Calu3 (cell line): Measurements from ENCODE around the gene EPB41L3. TPM values are rescaled to one million over a fixed set of nuclear protein-coding genes. Genes with fewer than 3 reads are reported as not detected.

Experiments
- BruUV-seq: library from RNA; stranded (reverse); fragments of 400-500 nt; replicated peaks from 2 replicates; lab custom pipeline; 2021; lab: Mats Ljungman, UMichigan
- CTCF ChIA-PET: fragments of 300-600 bp; sonication (Branson Sonifier 250); formaldehyde crosslinking; loops from one replicate; lab custom pipeline; 2022; ENCODE audit warnings: antibody characterized with exemption; lab: Charles Lee
- DNase-seq: peaks from one replicate; pipeline ENCODE4 v3.0.0; 2022
- H3K27ac Mint-ChIP-seq: one replicate; pipeline ENCODE4 v1.8.0; 2022; ENCODE audit warnings: mixed read lengths; ENCODE audit not compliant: unreplicated experiment
- H3K27me3 Mint-ChIP-seq: one replicate; pipeline ENCODE4 v1.8.0; 2022; ENCODE audit warnings: mixed read lengths; ENCODE audit not compliant: unreplicated experiment
- H3K36me3 Mint-ChIP-seq: one replicate; pipeline ENCODE4 v1.8.0; 2022; ENCODE audit warnings: mild to moderate bottlenecking, moderate library complexity, mixed read lengths; ENCODE audit not compliant: insufficient read depth, unreplicated experiment
- H3K4me1 Mint-ChIP-seq: one replicate; pipeline ENCODE4 v1.8.0; 2022; ENCODE audit warnings: mild to moderate bottlenecking, low read depth, mixed read lengths; ENCODE audit not compliant: unreplicated experiment
- H3K4me3 Mint-ChIP-seq: one replicate; pipeline ENCODE4 v1.8.0; 2022; ENCODE audit warnings: mild to moderate bottlenecking, low read depth, moderate library complexity, mixed read lengths; ENCODE audit not compliant: unreplicated experiment
- H3K9me3 Mint-ChIP-seq: one replicate; pipeline ENCODE4 v1.8.0; 2022; ENCODE audit warnings: low read depth, mixed read lengths; ENCODE audit not compliant: unreplicated experiment
- intact Hi-C: fragments of 100-400 bp; cut with micrococcal nuclease; formaldehyde crosslinking; loops from one replicate; pipeline ENCODE4 v1.10.0; 2022; ENCODE audit not compliant: unreplicated experiment
- total RNA-seq: library from RNA; stranded (reverse); gene quantifications from 2 replicates; pipeline ENCODE4 v1.2.3, GENCODE V29; 2022
- TF ChIP-seq, protein P1 (sequence below): fragments of 200-600 bp; IDR thresholded peaks from one replicate; pipeline ENCODE4 v1.8.0; 2022; ENCODE audit warnings: antibody characterized with exemption; ENCODE audit not compliant: unreplicated experiment

The EPB41L3 gene
- total RNA-seq, 1 experiment from 2014 or later = not detected

DNA sequence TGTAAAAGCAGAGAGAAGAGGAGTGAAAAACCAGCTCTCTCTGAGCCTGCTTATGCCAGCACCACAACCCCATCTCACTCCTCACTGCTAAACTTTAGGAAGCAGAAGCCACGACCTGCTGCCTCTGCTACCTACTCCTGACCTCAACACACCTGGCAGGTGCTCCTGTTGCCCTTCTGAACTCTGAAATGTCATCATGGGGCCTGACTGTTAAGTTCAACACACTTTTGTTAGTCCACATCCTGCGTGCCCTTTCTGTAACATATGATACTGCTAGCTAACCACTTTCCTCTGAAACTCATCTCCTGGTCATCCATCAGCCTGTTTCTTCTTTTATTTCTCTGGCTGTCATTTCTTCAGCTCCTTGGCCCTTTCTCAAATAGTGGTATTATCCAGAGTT is 118.1 kb downstream of the EPB41L3 start:
- H3K27me3 Mint-ChIP-seq = peaks cover 9% of the 10 kb centered on the region
- BruUV-seq = no TSS peak
- CTCF ChIA-PET = no interaction called here

DNA sequence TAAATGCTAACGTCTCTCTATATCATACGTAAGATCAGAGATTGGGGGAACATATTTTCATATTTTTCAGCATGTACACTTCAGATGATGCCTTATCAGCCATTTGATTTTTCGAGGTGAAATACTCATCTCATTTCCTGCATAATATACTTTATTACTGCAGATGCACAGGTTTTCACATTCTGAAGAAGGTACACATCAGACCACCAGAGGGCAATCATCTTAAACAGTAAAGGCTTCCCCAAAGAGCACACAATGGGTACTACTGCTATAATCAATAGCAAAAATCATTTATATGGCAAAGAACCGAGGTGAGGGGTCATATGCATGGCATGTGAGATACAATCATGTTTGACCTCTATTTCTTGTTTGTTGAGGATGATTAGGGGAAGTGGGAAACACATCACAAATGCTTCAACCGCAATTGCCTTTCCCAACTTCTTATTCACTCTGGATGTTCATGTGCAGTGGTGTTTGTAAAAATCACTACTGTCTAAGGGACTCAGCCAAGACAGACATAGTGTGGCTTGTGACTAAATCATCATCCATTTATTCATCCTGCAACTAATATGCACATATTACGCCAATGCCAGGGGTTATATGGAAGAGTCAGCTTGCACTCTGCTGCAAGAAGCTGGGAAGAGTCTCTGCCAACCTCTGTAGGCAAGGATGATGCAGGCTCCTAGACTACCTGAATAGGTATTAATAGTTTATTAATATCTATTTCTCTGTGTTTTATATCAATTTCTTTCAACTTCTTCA is 118.7 kb downstream of the EPB41L3 start:
- intact Hi-C loops = loop anchor here (10.0 kb wide), 1 partner anchor 350 kb away; no protein-coding TSS in a partner anchor
- Mint-ChIP-seq H3K4me1 (no peaks in the 10 kb centered on the region), H3K9me3 (no peaks in the 10 kb centered on the region), H3K36me3 (no peaks in the 10 kb centered on the region), H3K27me3 (peaks cover 9% of the 10 kb centered on the region), H3K4me3 (no peak overlapping the region), H3K27ac (no peak overlapping the region)
- DNase-seq = no peak
- CTCF ChIA-PET = no interaction called here
- no TSS peak for BruUV-seq
- TF ChIP-seq, protein P1, sequence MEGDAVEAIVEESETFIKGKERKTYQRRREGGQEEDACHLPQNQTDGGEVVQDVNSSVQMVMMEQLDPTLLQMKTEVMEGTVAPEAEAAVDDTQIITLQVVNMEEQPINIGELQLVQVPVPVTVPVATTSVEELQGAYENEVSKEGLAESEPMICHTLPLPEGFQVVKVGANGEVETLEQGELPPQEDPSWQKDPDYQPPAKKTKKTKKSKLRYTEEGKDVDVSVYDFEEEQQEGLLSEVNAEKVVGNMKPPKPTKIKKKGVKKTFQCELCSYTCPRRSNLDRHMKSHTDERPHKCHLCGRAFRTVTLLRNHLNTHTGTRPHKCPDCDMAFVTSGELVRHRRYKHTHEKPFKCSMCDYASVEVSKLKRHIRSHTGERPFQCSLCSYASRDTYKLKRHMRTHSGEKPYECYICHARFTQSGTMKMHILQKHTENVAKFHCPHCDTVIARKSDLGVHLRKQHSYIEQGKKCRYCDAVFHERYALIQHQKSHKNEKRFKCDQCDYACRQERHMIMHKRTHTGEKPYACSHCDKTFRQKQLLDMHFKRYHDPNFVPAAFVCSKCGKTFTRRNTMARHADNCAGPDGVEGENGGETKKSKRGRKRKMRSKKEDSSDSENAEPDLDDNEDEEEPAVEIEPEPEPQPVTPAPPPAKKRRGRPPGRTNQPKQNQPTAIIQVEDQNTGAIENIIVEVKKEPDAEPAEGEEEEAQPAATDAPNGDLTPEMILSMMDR = peak; percentile 17

More for the DNA sequence above, 118.1 kb downstream of the EPB41L3 start:
- no peaks in the 10 kb centered on the region for H3K9me3 Mint-ChIP-seq
- no peak overlapping the region for H3K27ac Mint-ChIP-seq
- H3K36me3 Mint-ChIP-seq = no peaks in the 10 kb centered on the region
- DNase-seq = no peak
- intact Hi-C loops = loop anchor here (10.0 kb wide), 1 partner anchor 351 kb away; no protein-coding TSS in a partner anchor
- no peak overlapping the region for H3K4me3 Mint-ChIP-seq
- no peaks in the 10 kb centered on the region for H3K4me1 Mint-ChIP-seq
- TF ChIP-seq, protein P1 = no peak

DNA sequence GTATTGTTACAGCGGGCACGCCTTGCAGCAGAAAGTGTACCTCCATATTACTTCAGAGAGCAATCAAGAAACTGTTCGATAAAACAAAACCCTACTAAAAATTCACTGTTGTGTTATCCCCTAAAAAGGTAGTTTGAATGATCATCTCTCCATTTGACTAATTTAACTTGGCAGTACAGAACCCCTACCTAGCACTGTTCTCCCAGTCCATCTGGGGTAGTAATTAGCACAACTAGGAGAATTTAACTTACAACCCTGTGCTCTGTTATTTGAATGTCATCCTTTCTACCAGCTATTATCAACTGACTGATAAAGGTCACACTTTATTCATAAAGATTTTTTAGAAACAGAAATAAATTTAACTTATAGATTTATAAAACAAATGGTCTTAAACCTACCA is 121.2 kb downstream of the EPB41L3 start:
- no peak for DNase-seq
- BruUV-seq = no TSS peak
- Mint-ChIP-seq H3K4me1 (no peaks in the 10 kb centered on the region), H3K4me3 (no peak overlapping the region), H3K27ac (no peak overlapping the region), H3K27me3 (peaks cover 9% of the 10 kb centered on the region), H3K9me3 (peaks cover 2% of the 10 kb centered on the region), H3K36me3 (no peaks in the 10 kb centered on the region)
- TF ChIP-seq, protein P1 = no peak
- CTCF ChIA-PET = no interaction called here
- intact Hi-C loops = loop anchor here (10.0 kb wide), 1 partner anchor 348 kb away; no protein-coding TSS in a partner anchor

DNA sequence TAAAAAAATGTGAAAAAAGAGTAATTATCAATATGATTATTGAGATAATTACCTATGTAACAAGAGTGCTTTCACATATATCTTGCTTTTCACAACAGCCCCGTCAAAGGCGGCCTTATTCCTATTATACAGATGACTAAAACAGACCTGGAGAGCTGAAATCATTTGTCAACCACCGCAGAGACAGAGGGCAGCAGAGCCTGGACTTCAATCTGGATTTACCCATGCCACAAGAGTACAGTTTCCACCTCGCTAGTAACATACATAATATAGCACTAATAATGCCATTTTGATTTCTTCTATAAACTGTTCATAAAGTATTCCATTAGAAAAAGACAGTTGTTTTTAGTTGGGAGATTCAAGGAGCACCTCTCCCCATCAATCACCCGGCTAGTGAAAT is 121.8 kb downstream of the EPB41L3 start:
- H3K27me3 Mint-ChIP-seq = peaks cover 9% of the 10 kb centered on the region
- no peak overlapping the region for H3K27ac Mint-ChIP-seq
- BruUV-seq = no TSS peak
- intact Hi-C loops = loop anchor here (10.0 kb wide), 1 partner anchor 347 kb away; no protein-coding TSS in a partner anchor
- TF ChIP-seq, protein P1 = no peak
- no peak for DNase-seq
- no peaks in the 10 kb centered on the region for H3K36me3 Mint-ChIP-seq
- CTCF ChIA-PET = no interaction called here
- no peak overlapping the region for H3K4me3 Mint-ChIP-seq
- peaks cover 2% of the 10 kb centered on the region for H3K9me3 Mint-ChIP-seq
- no peaks in the 10 kb centered on the region for H3K4me1 Mint-ChIP-seq
